ENCODE measurements around the gene DHDH. TPM values are rescaled to one million over a fixed set of nuclear protein-coding genes. Genes with fewer than 3 reads are reported as not detected.

The DHDH gene
- total RNA-seq, 4 donors from 2014 or later: 0.95 to 2.9 TPM; not detected in 2

DNA sequence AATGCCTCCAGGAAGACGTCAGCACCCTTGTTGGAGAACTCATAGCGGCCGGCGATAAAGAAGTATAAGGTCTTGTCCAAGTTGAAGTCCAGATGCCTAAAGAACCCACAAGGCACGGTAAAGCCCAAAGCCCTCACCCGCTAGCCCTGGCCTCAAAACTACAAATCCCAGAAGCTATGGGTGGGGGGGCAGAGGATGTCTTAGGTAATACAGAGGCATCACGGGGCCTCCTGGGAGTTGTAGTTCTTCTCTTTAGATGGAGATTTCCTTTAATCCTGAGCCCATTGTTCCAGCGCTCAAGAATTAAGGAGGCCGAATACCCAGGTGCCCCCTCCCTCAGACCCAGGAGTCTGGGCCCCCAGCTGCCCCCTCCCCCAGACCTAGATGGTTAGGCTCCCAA, 48.8 kb downstream of the DHDH start:
- H3K36me3 ChIP-seq: peaks cover 8 to 84% (median 33%) of the 10 kb centered on the region in 3 donors
- H3K27me3 ChIP-seq: no peaks in the 10 kb centered on the region
- 84 to 100% methylated on average over 1 to 7 of the region's 9 CpGs for WGBS, 2 donors
- no peak overlapping the region for H3K4me3 ChIP-seq
- TF ChIP-seq CTCF (IDR thresholded peaks at IDR 0.05): no peak
- TF ChIP-seq POLR2A (IDR thresholded peaks at IDR 0.05): no peak
- H3K9me3 ChIP-seq: no peaks in the 10 kb centered on the region
- no peak overlapping the region for H3K27ac ChIP-seq
- peaks cover 0 to 16% (median 16%) of the 10 kb centered on the region in 3 donors for H3K4me1 ChIP-seq
- intact Hi-C loops (cut with DNase I): no loop called here
- DNase-seq: no peak

DNA sequence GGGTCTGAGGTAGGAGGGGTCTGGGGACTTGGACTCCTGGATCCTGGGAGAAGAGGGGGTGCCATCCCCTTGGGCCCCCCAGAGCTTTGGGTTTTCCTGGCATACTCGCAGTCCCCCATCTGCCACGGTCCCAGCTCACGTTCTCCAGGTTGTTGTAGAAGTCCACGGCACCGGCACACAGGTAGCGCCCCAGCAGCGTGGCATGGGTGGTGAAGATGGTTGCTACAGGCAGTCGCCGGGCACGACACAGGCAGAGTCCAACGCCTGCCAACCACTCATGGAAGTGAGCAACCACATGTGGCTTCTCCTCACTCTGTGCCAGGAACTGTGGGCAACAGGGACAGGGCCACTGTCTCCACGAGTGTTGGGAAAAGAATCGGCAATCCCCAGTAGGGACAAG, 52.2 kb downstream of the DHDH start:
- no peaks in the 10 kb centered on the region for H3K27me3 ChIP-seq
- peaks cover 6 to 13% (median 7%) of the 10 kb centered on the region in 3 donors for H3K4me1 ChIP-seq
- intact Hi-C loops (cut with DNase I): no loop called here
- H3K27ac ChIP-seq: no peak overlapping the region
- H3K9me3 ChIP-seq: no peaks in the 10 kb centered on the region
- no peak overlapping the region for H3K4me3 ChIP-seq
- no peak for DNase-seq
- no peak for TF ChIP-seq POLR2A (IDR thresholded peaks at IDR 0.05)
- TF ChIP-seq CTCF (IDR thresholded peaks at IDR 0.05): no peak
- H3K36me3 ChIP-seq: peaks cover 20 to 100% (median 42%) of the 10 kb centered on the region in 3 donors
- WGBS, 2 donors: 98 to 100% methylated on average over 4 to 7 of the region's 13 CpGs

DNA sequence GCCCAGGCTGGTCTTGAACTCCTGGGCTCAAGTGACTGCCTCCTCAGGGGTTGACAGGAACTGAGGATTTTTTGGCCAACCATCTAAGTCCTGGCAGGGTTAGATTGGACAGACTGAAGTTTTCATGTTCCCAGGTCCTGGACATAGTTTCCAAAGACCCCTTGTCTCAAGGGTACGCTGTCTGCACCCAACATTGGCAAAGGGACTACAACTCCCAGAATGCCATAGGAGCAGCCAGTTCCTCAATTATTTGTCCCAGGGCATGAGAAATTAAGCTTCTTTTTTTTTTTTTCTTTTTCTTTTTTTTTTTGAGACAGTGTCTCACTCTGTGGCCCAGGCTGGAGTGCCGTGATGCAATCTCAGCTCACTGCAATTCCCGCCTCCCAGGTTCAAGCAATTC, 52.7 kb downstream of the DHDH start:
- intact Hi-C loops (cut with DNase I): no loop called here
- H3K9me3 ChIP-seq: no peaks in the 10 kb centered on the region
- WGBS, 2 donors: 88 to 100% methylated on average over 2 to 3 of the region's 3 CpGs
- TF ChIP-seq POLR2A (IDR thresholded peaks at IDR 0.05) (no peak), CTCF (IDR thresholded peaks at IDR 0.05) (no peak)
- no peaks in the 10 kb centered on the region for H3K27me3 ChIP-seq
- no peak for DNase-seq
- H3K27ac ChIP-seq: no peak overlapping the region
- peaks cover 20 to 100% (median 42%) of the 10 kb centered on the region in 3 donors for H3K36me3 ChIP-seq
- H3K4me1 ChIP-seq: peaks cover 9 to 18% (median 12%) of the 10 kb centered on the region in 3 donors
- H3K4me3 ChIP-seq: no peak overlapping the region

DNA sequence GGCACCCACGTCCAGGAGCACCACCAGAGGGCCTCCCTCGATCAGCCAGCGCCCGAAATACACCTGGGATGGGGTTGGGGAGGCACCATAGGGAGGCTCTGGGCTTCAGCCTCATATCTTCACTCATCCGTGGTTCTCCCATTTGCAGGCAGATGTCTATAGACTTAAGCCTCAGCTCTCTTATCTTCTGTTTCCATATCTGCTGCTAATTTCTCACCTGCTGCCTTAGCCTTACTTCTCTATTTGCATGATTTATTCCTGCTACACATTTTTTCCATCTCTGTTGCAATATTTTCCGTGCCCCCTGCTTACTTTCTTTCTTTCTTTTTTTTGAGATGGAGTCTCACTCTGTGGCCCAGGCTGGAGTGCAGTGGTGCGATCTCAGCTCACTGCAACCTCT, 53.8 kb downstream of the DHDH start:
- intact Hi-C loops (cut with DNase I): no loop called here
- no peak for DNase-seq
- no peaks in the 10 kb centered on the region for H3K9me3 ChIP-seq
- H3K4me3 ChIP-seq: no peak overlapping the region
- peaks cover 13 to 91% (median 31%) of the 10 kb centered on the region in 3 donors for H3K36me3 ChIP-seq
- WGBS, 2 donors: 83 to 92% methylated on average over 7 of the region's 7 CpGs
- no peak overlapping the region for H3K27ac ChIP-seq
- H3K27me3 ChIP-seq: no peaks in the 10 kb centered on the region
- TF ChIP-seq POLR2A (IDR thresholded peaks at IDR 0.05): no peak
- H3K4me1 ChIP-seq: peaks cover 20 to 29% (median 21%) of the 10 kb centered on the region in 3 donors

DNA sequence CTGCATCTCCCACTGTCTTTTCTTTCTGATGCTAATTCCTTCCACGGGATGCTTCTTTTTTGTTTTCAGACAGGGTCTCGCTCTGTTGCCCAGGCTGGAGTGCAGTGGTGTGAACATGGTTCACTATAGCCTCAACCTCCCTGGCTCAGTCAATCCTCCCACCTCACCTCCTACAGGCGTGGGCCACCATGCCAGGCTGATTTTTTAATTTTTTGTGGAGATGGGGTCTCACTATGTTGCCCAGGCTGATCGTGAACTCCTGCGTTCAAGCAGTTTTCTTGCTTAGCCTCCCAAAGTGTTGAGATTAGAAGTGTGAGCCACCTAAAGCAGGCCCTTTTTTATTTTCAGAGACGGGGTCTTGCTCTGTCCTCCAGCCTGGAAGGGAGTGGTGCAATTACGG, 54.8 kb downstream of the DHDH start:
- H3K36me3 ChIP-seq: peaks cover 12 to 82% (median 30%) of the 10 kb centered on the region in 3 donors
- H3K4me1 ChIP-seq: peaks cover 21 to 32% (median 22%) of the 10 kb centered on the region in 3 donors
- intact Hi-C loops (cut with DNase I): no loop called here
- no peak for DNase-seq
- no peak for TF ChIP-seq CTCF (IDR thresholded peaks at IDR 0.05)
- TF ChIP-seq POLR2A (IDR thresholded peaks at IDR 0.05): no peak
- H3K9me3 ChIP-seq: no peaks in the 10 kb centered on the region
- 91 to 93% methylated on average over 5 to 7 of the region's 7 CpGs for WGBS, 2 donors
- no peak overlapping the region for H3K4me3 ChIP-seq
- no peaks in the 10 kb centered on the region for H3K27me3 ChIP-seq
- no peak overlapping the region for H3K27ac ChIP-seq

DNA sequence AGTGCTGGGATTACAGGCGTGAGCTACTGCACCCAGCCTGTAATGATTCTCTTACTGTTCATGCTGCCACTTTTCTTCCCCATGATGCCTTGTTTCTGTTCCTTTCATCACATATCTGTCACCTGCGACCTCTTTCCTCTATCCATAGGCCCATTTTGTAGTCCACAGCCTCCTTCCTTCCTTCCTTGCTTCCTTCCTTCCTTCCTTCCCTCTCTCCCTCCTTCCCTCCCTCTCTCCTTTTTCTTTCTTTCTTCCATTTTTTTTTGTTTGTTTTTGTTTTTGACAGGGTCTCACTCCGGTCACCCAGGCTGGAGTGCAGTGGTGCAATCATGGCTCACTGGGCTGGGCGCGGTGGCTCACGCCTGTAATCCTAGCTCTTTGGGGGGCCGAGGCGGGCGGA, 55.4 kb downstream of the DHDH start:
- no peaks in the 10 kb centered on the region for H3K27me3 ChIP-seq
- H3K9me3 ChIP-seq: no peaks in the 10 kb centered on the region
- DNase-seq: no peak
- peaks cover 21 to 33% (median 22%) of the 10 kb centered on the region in 3 donors for H3K4me1 ChIP-seq
- no peak overlapping the region for H3K27ac ChIP-seq
- peaks cover 12 to 76% (median 30%) of the 10 kb centered on the region in 3 donors for H3K36me3 ChIP-seq
- no peak for TF ChIP-seq POLR2A (IDR thresholded peaks at IDR 0.05)
- no peak for TF ChIP-seq CTCF (IDR thresholded peaks at IDR 0.05)
- intact Hi-C loops (cut with DNase I): no loop called here
- H3K4me3 ChIP-seq: no peak overlapping the region
- 74 to 91% methylated on average over 2 to 5 of the region's 9 CpGs for WGBS, 2 donors
